Right renal cortex interstitium (tissue), 3 donors: Measurements from ENCODE around the gene SEC62. TPM values are rescaled to one million over a fixed set of nuclear protein-coding genes. Genes with fewer than 3 reads are reported as not detected.

Source experiments
- DNase-seq, 3 donors: peaks; one replicate each; pipeline ENCODE4 v3.0.0-alpha.2; 2013; ENCODE audit warnings: low read depth in 3 of 3, low spot score in 2 of 3
- polyA plus RNA-seq, 3 donors: library from polyadenylated mRNA; unstranded; fragments of 120-200 nt; gene quantifications; one replicate each; pipeline ENCODE4 v1.2.1, GENCODE V29; 2013; ENCODE audit not compliant: insufficient read length in 3 of 3

SEC62 gene, protein sequence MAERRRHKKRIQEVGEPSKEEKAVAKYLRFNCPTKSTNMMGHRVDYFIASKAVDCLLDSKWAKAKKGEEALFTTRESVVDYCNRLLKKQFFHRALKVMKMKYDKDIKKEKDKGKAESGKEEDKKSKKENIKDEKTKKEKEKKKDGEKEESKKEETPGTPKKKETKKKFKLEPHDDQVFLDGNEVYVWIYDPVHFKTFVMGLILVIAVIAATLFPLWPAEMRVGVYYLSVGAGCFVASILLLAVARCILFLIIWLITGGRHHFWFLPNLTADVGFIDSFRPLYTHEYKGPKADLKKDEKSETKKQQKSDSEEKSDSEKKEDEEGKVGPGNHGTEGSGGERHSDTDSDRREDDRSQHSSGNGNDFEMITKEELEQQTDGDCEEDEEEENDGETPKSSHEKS
- polyA plus RNA-seq, result 100 to 1,000 TPM; 210 to 215 (median 214) TPM

DNA sequence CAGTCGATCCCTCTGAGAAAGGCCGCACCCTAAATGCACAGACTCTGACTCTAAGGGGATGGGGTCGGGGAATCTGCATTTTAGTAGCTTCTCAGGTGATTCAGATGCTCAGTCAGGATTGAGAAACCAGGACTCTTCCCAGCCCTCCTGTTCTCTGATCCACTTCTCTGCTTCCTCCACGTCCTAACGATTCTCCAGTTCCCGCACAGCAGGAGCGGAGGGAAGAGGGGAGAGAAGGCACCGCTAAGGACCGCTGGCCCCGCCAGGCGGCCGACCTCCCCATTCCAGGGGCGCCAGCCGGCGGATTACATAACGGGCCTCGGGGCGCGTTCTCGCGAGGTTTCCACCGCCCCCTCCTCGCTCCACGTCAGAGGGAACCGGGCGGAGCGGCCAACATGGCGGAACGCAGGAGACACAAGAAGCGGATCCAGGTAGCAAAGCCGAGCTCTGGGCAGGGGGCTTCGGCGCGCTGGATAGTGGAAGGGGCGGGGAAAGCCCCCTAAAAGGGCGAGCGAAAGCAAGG lies at the start of gene SEC62:
TSS of gene SEC62 (plus strand) at position 380 of the 523 bp plus-strand sequence. CDS start at position 396, 16 bp downstream.
- peak; percentile 88 to 92 (median 89) for DNase-seq

DNA sequence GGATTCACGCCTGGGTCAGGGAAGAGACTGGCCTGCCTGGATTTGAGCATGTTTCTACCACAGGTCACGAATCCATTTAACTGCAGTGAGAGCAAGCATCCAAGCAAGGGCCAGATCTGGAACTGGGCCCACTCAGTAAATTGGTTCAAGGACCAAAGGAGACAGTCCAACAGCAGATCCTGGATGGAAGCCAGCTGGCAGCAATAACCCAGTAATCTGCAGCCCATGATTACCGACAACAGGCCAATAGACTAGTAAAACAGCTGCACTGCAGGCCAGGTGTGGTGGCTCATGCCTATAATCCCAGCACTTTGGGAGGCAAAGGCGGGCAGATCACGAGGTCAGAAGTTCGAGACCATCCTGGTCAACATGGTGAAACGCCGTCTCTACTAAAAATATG lies 43.4 kb upstream of the SEC62 start:
- DNase-seq, result no peak

DNA sequence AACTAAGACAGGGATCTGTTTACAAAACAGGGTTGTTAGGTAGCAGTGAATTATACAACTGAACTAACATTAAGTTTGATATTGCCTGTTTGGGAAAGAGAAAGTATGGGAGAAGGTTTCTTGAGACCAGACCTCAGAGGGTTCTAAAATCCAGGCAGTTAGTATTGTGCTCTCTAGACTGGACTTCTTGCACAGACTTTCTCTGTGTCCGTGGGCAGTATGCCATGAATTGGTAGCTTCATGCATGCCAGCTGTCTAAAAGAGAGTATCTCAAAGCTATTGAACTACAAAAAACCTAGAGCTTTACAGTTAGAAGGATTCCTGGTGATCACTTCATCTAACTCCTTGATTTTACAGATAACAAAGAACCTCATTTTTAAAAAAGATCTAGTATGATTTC lies 42.8 kb upstream of the SEC62 start:
- no peak for DNase-seq

DNA sequence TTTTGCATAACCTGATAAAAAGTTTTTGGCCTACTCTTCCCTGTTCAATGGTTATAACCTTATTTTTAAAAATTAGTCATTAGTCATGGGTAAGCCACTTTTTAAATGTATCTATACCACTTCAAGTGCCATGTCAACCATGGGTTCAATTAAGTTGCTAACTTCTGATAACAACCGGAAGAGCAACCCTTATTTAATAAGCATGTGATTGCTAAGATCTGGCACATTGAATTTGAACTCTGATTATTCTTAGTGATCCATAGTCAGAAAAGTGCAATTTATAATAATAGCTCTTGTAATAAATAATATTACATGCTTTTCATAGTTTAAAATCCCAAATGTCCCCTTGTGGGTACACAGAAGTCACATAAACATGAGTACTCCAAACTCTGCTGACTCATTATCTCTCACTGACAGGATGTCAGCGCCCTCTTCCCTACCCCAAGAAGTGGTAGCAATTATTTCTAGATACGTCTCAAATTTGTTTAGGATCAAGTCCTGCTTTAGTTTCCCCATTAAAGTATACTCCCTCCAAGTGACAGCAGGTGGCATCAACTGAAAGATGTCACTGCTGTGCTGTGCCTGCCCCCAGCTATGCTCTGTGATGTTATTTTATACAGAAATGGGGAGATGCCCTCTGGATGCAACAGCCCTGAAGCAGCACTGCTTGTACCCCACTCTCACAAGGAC lies 36.6 kb upstream of the SEC62 start:
- DNase-seq, result no peak

DNA sequence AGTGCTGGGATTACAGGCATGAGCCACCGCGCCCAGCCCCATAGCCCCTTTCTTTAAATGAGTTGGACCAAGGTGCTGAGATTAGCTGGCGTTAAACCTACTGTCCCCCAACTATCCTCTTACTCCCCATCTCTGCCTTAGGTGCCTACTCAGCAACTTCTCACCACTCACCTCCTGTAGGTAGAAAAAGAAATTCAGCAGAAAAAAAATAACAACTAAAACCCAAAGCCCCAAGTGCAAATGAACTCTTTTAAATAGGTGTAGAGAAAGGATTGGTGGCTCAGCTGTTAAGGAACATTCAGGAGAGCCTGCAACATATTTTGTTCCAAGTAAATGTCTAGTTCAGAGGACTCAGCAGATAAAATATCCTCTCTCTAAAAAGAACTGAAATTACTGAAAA lies 35.8 kb upstream of the SEC62 start:
- no peak for DNase-seq

DNA sequence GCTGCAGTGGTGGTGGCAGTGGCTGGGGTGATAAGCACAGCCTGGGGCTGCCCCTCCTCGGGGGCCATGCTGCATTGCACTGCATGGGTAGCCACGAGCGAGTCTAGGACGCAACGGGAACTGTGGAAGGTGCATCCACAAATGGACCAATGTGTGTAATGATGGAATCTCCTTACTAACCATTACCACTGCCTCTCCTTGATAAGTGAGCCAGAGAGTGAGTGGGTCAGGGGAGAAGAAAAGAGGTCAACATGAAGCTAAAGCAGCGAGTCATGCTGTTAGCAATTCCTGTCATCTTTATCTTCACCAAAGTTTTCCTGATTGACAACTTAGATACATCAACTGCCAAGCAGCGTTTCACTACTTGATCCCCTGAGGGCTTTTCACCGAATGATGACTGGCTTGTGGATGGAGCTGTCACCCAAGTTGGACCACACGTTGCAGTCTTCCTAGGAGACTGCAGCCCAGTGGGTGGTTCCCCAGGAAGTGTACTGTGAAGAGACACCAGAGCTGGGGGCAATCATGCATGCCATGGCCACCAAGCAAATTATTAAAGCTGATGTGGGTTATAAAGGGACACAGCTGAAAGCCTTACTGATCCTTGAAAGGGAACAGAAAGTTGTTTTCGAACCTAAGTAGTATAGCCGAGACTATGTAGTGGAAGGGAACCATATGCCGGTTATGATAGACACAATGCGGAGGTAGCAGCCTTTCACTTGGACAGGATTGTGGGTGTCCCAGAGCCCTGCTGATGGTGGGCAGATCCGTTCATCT lies 34.7 kb upstream of the SEC62 start:
- DNase-seq, result no peak

DNA sequence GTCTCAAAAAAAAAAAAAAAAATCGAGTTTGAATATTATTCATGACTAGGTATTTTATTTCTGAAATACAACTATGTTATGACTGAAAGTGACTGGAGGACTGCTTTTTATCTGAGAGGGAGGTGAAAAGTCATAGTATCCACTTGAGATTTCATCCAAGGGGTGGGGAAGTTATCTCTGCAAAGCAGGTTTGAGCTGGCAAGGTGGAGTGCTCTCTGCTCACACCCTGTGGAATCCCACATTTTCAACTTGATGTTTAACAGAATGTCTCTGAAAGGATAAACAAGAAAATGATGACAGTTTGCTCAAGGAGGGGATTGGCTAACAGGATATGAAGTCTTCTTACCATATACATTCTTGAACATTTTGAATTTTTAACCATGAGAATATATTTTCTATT lies 27.3 kb upstream of the SEC62 start:
- DNase-seq, result no peak

DNA sequence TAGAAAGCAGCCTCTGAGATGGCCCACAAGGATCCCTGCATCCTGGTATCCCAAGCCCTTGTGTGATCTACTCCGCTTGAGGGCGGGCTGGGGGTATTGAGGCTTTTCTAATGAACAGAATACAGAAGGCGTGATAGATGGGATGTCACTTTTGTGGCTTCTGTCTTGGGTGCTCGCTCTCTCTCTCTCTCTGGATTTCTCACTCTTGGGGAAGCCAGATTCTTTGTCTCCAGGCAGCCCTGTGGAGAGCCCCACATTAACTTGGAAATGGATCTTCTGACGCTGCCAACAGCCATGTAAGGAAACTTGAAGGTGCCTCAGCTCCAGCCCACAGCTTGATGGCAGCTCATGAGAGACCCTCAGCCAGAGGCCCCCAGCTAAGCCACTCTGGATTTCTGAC lies 26.9 kb upstream of the SEC62 start:
- no peak for DNase-seq

DNA sequence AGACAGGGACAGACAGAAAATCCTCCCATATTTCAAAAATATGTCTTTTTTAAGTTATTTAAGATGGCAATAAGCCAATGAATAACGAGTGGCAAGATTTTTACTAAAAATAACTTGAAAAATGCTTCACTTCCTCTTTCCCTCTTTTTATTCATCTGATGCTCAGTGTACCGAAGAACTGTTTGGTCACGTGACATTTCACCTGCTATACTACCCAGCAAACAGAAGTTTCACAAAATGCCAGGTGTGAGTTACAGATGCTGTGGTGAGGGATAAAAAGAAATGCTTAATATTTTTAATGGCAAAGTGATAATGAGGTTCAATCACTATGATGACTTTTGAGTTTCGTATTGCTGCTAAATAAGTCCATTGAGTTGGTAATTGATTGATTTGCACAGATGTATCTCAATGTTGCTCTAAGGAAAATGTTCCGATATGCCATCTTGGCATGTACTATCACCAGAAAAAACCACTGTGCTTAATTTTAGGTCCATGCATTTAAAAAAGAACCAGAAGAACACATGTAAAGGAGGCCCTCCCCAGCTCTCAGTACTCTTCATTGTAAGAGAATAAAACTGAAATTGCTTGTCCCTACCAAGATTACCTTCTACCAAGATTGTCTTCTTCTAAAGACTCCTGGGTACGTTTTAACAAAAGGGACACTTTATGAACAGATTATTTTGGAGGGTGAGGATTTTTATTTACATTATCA lies 26.0 kb upstream of the SEC62 start:
- no peak for DNase-seq

DNA sequence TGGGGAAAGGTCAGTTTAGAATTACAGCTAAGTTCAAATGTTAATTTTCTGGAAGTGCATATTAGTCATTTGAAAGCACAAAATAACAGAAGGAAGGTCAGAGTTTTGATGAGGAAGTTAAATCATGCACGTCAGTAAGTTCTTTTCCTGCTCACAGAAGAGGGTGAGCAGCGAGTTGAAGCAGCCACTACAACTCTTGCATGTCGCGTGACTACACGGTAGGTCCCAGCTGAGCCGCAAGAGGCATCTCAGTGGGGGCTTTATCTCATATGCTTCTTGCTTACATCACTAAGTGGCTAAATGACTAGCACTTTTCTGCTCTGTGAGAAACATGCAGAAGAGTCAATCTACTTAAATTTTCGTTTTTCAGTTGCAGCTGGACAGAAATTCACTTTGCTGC lies 21.3 kb upstream of the SEC62 start:
- DNase-seq, result no peak

DNA sequence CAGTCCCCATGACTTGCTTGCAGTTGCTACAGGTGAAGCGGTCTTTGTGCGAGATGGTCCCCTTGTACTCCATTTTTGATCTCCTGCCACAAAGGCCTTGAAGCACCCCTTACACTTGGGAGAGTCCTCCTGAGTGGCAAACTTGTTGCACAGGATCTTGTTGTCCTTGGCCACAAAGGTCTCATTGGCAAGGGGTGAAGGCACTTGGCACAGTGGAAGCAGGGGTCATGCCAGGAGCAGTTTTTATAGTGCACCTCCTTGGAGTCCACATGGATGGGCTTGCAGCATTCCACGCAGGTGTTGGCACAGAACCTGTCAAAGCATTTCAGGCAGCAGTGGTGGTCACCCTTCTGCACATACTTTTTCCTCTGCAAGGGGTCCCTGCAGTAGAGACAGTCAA lies 20.3 kb upstream of the SEC62 start:
- no peak for DNase-seq

DNA sequence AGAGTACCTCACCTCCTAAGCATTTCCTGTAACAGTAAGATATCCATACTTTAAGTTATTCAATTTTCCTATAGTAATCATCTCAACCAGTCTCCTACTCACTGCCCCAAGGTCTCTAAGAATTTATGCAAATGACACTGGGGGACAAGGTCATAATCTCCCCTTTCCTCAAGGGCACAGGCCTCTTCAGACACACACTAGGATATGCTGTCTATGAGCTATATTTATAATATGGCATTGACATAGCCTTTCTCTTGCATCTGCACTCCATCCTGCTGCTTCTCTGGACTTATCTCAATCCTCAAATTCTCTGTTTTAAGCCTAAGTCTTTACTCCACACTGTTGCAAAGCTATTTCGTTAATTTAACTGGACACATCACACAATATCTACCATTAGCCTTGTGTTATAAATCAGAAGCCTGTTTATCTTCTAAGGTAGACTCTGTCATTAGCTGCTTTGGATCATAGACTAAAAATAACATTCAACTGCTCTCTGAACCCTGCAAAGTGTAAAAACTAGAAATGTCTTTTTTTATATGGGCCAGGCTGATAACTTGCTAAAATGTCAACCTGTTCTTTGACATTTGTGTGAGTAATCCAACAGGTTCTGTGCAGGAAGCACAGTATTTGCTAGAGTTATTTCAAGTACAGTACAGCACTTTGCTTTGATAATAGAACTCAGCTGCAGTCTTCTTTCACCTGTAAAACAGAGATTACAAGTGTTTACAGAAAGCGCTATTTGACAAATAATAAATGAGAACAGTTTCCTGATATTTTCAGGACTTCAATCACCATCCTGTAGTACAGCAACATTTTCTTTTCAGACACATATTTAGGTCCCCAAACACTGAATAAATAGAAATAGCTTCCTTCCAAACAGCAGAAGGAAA lies 17.8 kb upstream of the SEC62 start:
- DNase-seq, result no peak

DNA sequence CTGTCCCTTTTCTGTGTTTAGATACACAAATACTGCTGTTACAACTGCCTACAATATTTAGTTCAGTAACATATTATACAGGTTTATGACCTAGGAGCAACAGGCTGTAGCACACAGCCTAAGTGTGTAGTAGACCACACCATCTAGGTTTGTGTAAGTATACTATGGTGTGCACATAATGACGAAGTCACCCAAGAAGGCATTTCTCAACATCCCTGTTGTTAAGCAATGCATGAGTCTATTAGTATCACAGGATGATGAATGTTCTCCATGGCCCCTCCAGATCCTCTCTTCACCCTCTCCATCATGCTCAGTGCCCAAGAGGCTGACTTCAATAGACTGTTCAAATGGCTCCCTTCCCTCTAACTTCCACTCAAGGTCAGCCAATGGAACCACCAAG lies 14.6 kb upstream of the SEC62 start:
- DNase-seq, result no peak

DNA sequence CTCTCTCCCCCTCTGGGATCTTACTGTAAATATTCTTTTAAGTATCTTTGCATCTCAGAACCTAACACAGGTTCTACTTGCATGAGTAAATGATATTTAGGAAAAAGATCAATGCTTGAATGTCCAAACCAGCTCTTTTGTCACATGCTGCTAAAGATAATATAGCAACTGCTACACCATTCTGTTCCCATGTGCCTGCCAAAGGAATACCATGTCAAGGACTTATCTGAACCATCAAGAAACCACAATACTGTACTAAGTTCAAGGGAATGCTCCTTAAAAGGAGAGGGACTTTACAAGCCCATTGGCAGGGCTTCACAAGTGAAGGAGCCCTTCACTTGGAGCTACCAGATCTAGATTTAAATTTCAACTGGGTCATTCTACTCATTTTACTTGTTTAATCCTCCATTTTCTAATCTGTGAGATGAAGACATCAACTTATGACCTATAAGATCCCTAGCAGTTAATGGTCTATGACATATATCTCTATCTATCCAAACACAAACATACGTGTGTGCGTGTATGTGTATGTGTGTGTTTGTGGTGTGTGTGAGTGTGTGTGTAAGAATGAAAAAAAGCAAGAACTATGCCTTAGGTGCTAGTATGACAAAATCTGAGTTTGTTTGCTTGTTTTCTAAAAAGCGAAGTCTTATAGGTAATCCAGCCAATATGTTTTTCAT lies 13.0 kb upstream of the SEC62 start:
- no peak for DNase-seq

DNA sequence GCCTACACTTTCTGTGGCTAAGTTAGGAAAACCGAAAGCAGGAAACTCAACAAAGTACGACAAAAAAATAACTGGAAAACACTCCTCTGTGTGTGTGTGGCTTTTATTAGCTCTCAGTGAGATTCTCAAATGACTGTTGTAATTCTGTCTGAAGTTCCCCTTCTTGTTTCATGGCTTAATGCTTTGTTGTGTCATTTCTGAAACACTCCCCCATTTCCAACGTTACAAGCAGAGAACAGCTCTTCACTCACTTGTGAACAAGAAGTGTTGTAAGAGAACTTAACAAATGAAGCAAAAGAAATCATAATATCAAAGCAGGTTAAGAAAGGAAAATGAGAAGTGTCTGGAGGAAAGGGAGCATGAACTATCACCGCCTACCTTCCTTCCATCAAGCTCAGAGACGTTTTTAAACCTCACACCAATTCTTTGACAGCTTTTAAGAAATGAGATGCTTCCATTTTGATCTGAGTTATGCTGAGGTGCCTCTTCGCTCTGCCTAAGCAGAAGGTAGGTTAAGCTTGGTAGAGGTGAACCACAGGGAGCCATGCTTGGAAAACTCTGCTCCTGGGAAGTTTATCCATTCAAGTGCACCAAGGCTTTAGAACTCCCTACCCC lies 12.4 kb upstream of the SEC62 start:
- no peak for DNase-seq

DNA sequence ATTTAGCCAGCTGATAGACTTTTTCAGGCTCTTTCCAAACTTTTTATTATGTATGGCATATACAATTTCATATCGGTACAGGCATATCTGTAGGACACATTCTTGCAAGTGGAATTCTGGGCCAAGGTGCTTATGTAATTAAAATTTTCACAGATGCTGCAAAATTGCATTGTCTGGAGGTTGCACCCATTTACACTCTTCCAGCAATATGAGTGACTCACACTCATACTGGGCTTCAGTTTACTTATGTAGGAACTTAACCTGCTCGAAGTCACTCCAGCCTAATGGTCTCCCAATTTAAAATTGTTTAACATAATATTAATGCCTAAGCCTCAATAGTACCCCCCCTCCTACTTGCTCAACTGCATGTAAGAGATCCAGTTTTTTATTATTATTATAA lies 11.2 kb upstream of the SEC62 start:
- DNase-seq, result no peak

DNA sequence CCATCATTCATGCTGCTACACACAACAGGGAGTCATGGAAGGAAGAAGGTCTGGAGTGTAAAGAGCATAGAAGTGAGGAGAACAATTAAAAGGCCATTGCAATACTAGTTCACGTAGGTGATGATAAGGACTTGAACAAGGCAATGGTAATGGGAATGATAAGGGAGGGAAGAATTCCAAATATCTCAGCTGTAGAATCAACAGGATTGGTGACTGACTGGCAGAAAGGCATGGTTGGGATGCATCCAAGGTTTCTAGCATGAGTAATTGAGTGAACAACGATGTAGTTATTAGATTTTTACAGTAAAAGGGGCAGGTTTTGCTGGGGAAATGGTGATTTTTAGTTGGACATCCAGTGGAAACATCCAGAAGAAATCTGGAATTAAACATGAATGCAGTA lies 2.4 kb upstream of the SEC62 start:
- no peak for DNase-seq

DNA sequence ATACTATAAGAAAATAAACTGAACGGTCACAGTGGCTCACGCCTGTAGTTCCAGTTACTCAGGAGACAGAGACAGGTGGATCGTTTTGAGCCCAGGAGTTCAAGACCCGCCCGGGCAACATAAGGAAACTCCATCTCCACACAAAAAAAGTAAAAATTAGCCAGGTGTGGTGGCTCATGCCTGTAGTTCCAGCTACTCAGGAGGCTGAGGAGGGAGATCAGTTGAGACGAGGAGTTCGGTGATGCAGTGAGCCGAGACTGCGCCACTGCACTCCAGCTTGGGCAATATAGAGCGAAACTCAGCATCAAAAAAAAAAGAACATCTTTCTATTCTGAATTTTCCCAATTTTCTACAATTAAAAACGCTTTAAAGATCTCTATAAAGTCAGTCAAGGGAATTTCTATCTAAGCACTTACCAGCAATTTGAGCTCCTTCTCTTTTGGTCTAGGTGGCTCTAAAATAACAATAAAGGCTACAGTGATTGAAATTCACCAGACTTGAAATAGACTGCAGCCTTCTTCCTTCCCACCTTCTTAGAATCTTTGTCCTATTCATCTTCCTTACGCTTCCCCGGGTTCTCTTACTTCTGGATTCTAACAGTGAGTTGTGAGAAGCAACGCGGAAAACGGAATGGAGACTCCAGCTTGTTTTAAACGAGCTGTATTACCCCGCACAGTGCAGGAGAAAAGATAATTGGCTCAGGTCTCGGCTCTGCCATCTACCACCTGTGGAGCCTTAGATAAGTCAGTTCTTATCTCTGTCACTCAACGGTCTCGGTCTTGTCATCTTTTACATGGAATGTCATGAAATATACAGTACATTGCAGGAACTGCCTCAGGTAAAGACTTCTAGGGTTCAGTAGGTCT lies 812 bp upstream of the SEC62 start:
- peak in 1 of 3 donors; percentile 23 for DNase-seq
